Tibial artery (tissue), 4 donors: ENCODE results near the gene RAP1GAP2.

Source experiments
- DNase-seq, 2 donors: peaks; one replicate each; pipeline ENCODE4 v3.0.0-alpha.2; 2019
- H3K27ac ChIP-seq, 2 donors: fragments of 200-600 bp; sonication (generic) in 1 of 2; 1 replicate in 1 of 2; 2 replicates in 1 of 2; pipeline ENCODE4 v1.5.1; 2018 to 2019; ENCODE audit warnings: mild to moderate bottlenecking in 1 of 2
- H3K27me3 ChIP-seq, 2 donors: fragments of 200-600 bp; sonication (generic) in 1 of 2; one replicate each; pipeline versions ENCODE4 v1.5.1 to v1.6.0; 2016 to 2019
- H3K36me3 ChIP-seq, 3 donors: fragments of 200-600 bp; sonication (generic) in 2 of 3; one replicate each; pipeline ENCODE4 v1.5.1; 2016 to 2019; ENCODE audit warnings: mild to moderate bottlenecking in 2 of 3
- H3K4me1 ChIP-seq, 4 donors: fragments of 200-600 bp; sonication (generic) in 2 of 4; 1 replicate in 3 of 4; 2 replicates in 1 of 4; pipeline ENCODE4 v1.5.1; 2016 to 2019
- H3K4me3 ChIP-seq, 2 donors: fragments of 200-600 bp; sonication (generic) in 1 of 2; 1 replicate in 1 of 2; 2 replicates in 1 of 2; pipeline ENCODE4 v1.5.1; 2018 to 2019; ENCODE audit warnings: mild to moderate bottlenecking in 2 of 2
- H3K9me3 ChIP-seq, 3 donors: fragments of 200-600 bp; sonication (generic) in 1 of 3; one replicate each; pipeline ENCODE4 v1.5.1; 2016 to 2019
- intact Hi-C: fragments of 100-400 bp; cut with DNase I; formaldehyde crosslinking; loops from one replicate; pipeline ENCODE4 v1.15.0; 2023; ENCODE audit warnings: low total_unique reads
- TF ChIP-seq, protein P1 (sequence below), 2 experiments: fragments of 200-600 bp in 1 of 2; fragments of 450-650 bp in 1 of 2; IDR thresholded peaks; one replicate each; pipeline ENCODE4 v1.5.1; 2017 to 2019; ENCODE audit warnings: antibody characterized with exemption in 2 of 2, mild to moderate bottlenecking in 1 of 2, moderate library complexity in 1 of 2

RAP1GAP2 gene

GRCh38 chr17:2872282-2872681 is 76.0 kb downstream of the RAP1GAP2 start:
- TF ChIP-seq, protein P1, sequence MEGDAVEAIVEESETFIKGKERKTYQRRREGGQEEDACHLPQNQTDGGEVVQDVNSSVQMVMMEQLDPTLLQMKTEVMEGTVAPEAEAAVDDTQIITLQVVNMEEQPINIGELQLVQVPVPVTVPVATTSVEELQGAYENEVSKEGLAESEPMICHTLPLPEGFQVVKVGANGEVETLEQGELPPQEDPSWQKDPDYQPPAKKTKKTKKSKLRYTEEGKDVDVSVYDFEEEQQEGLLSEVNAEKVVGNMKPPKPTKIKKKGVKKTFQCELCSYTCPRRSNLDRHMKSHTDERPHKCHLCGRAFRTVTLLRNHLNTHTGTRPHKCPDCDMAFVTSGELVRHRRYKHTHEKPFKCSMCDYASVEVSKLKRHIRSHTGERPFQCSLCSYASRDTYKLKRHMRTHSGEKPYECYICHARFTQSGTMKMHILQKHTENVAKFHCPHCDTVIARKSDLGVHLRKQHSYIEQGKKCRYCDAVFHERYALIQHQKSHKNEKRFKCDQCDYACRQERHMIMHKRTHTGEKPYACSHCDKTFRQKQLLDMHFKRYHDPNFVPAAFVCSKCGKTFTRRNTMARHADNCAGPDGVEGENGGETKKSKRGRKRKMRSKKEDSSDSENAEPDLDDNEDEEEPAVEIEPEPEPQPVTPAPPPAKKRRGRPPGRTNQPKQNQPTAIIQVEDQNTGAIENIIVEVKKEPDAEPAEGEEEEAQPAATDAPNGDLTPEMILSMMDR (IDR thresholded peaks at IDR 0.05), result no peak
- Histone ChIP-seq H3K36me3 (no peaks in the 10 kb centered on the region), H3K9me3 (no peaks in the 10 kb centered on the region), H3K27ac (no peak overlapping the region), H3K4me3 (no peak overlapping the region), H3K27me3 (no peaks in the 10 kb centered on the region), H3K4me1 (peaks cover 0 to 9% (median 0%) of the 10 kb centered on the region in 4 donors)
- DNase-seq, result no peak
- intact Hi-C loops, result no loop called here

DNA sequence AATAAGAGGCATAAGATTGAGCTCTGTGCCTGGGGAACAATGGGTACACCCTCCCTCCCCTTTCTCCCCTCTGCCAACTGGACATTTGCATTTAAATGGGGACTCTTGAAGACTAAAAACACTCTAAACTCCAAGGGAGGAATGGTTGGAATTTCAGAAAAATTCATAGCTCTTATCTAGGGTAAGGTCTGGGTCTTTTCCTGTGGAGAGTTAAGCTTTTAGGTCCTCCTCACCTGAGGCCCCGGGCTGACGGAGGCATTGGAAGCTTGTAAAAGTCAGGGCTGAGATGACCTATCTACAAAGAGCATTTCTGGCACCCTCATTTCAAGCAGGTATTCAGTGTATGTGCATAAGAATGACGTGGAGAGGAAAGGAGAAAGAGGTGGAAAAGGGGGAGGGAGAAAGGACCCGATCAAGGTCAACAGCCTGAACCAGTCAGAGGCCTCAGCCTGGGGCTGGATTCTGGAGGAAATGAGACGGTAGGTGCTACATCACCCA is 78.0 kb downstream of the RAP1GAP2 start:
- H3K4me1 ChIP-seq, result no peaks in the 10 kb centered on the region
- no peaks in the 10 kb centered on the region for H3K27me3 ChIP-seq
- H3K36me3 ChIP-seq, result no peaks in the 10 kb centered on the region
- intact Hi-C loops, result no loop called here
- no peaks in the 10 kb centered on the region for H3K9me3 ChIP-seq
- H3K4me3 ChIP-seq, result no peak overlapping the region
- no peak for DNase-seq
- TF ChIP-seq, protein P1 (IDR thresholded peaks at IDR 0.05), result no peak
- H3K27ac ChIP-seq, result no peak overlapping the region

- intact Hi-C loops, result no loop called here
- Histone ChIP-seq H3K27me3 (no peaks in the 10 kb centered on the region), H3K36me3 (no peaks in the 10 kb centered on the region), H3K9me3 (no peaks in the 10 kb centered on the region), H3K27ac (no peak overlapping the region), H3K4me3 (no peak overlapping the region), H3K4me1 (no peaks in the 10 kb centered on the region)
- no peak for DNase-seq
- TF ChIP-seq, protein P1 (IDR thresholded peaks at IDR 0.05), result no peak
These were observed 79.4 kb downstream of the RAP1GAP2 start for GRCh38 chr17:2875608-2876007.

DNA sequence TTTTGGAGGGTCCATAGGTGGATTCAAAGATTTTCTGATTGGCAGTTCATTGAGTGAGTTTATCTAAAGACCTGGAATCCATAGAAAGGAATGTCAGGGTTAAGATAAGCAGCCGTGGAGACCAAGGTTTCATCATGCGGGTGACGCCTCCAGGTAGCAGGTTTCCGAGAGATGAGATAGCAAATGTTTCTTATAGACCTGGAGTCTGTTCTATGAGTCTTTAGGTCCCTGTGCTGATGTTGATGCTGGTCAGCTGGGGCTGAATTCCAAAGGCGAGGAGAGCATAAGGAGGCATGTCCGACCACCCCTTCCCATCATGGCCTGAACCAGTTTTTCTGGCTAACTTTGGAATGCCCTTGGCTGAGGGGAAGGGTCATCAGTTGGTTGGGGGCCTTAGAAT is 80.2 kb downstream of the RAP1GAP2 start:
- H3K9me3 ChIP-seq, result no peaks in the 10 kb centered on the region
- intact Hi-C loops, result no loop called here
- no peak overlapping the region for H3K4me3 ChIP-seq
- no peak for DNase-seq
- H3K27me3 ChIP-seq, result no peaks in the 10 kb centered on the region
- H3K27ac ChIP-seq, result no peak overlapping the region
- H3K36me3 ChIP-seq, result no peaks in the 10 kb centered on the region
- no peaks in the 10 kb centered on the region for H3K4me1 ChIP-seq
- TF ChIP-seq, protein P1 (IDR thresholded peaks at IDR 0.05), result no peak

DNA sequence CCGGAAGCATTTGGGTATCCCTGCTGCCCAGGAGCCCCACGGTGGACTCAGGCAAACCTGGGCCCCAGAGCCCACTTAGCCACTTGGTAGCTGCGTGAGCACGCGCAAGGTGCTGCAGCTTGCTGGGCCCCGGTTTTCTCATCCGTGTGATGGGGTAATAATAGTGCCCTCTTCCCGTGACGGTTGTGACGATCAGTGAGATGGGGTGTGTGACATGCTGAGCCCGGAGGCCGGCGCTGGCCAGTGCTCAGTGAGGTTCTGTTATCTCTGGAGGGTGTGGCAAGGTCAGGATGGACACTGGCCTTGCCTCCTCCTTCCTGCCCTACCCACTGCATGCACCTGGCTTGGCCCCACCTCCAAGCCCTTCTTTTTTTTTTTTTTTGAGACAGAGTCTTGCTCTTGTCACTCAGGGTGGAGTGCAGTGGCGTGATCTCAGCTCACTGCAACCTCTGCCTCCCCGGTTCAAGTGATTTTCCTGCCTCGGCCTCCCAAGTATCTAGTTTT is 82.6 kb downstream of the RAP1GAP2 start:
- no peak overlapping the region for H3K4me3 ChIP-seq
- TF ChIP-seq, protein P1 (IDR thresholded peaks at IDR 0.05), result no peak
- H3K27me3 ChIP-seq, result no peaks in the 10 kb centered on the region
- no peak for DNase-seq
- H3K4me1 ChIP-seq, result peaks cover 0 to 8% (median 0%) of the 10 kb centered on the region in 4 donors
- H3K27ac ChIP-seq, result no peak overlapping the region
- no peaks in the 10 kb centered on the region for H3K36me3 ChIP-seq
- intact Hi-C loops, result no loop called here
- no peaks in the 10 kb centered on the region for H3K9me3 ChIP-seq

GRCh38 chr17:2880050-2880449 is 83.8 kb downstream of the RAP1GAP2 start:
- Histone ChIP-seq H3K9me3 (no peaks in the 10 kb centered on the region), H3K4me3 (no peak overlapping the region), H3K36me3 (no peaks in the 10 kb centered on the region), H3K27ac (no peak overlapping the region), H3K27me3 (no peaks in the 10 kb centered on the region), H3K4me1 (peaks cover 0 to 9% (median 0%) of the 10 kb centered on the region in 4 donors)
- TF ChIP-seq, protein P1 (IDR thresholded peaks at IDR 0.05), result no peak
- DNase-seq, result no peak
- intact Hi-C loops, result no loop called here
